ENCODE results near the gene NUTM2F. TPM values are rescaled to one million over a fixed set of nuclear protein-coding genes. Genes with fewer than 3 reads are reported as not detected.
A peak's percentile ranks its signal among the peaks of the same experiment; 100 is the strongest.

The NUTM2F gene
- total RNA-seq, 1 donor from 2014 or later, result not detected

- no peak for TF ChIP-seq CTCF (IDR thresholded peaks at IDR 0.05; ENCODE audit: insufficient read depth, low read length, severe bottlenecking)
- H3K36me3 ChIP-seq (ENCODE audit: control insufficient read depth, insufficient read depth, low read length), result no peaks in the 10 kb centered on the region
- no peak overlapping the region for H3K4me3 ChIP-seq (ENCODE audit: low read depth, low read length)
- FAIRE-seq (no peak), DNase-seq (ENCODE audit: low read depth) (no peak)
- H3K27me3 ChIP-seq (ENCODE audit: control insufficient read depth, insufficient read depth, low read length), result no peaks in the 10 kb centered on the region
Observed at GRCh38 chr9:94270009-94270408, 58.4 kb downstream of the NUTM2F start.

- TF ChIP-seq CTCF (IDR thresholded peaks at IDR 0.05; ENCODE audit: insufficient read depth, low read length, severe bottlenecking), result no peak
- Histone ChIP-seq H3K27me3 (ENCODE audit: control insufficient read depth, insufficient read depth, low read length) (no peaks in the 10 kb centered on the region), H3K4me3 (ENCODE audit: low read depth, low read length) (no peak overlapping the region), H3K36me3 (ENCODE audit: control insufficient read depth, insufficient read depth, low read length) (no peaks in the 10 kb centered on the region)
- DNase-seq (ENCODE audit: low read depth) (peak; percentile 10), FAIRE-seq (no peak)
Observed at GRCh38 chr9:94269264-94269663, 59.2 kb downstream of the NUTM2F start.

Other genes starting within 250 kb of the NUTM2F start
- 7.9 and 11.1 TPM in 2 replicates for gene PTPDC1, start 244.2 kb downstream of the NUTM2F start, total RNA-seq
- 4.7 TPM in 2 replicates for gene ZNF169, start 69.3 kb downstream of the NUTM2F start, total RNA-seq
- not detected in 2 replicates for gene PCAT7, start 226.4 kb upstream of the NUTM2F start, total RNA-seq

Measured in bronchial epithelial cell (primary cell).